Measurements from ENCODE around the gene ANKRD12.

DNA sequence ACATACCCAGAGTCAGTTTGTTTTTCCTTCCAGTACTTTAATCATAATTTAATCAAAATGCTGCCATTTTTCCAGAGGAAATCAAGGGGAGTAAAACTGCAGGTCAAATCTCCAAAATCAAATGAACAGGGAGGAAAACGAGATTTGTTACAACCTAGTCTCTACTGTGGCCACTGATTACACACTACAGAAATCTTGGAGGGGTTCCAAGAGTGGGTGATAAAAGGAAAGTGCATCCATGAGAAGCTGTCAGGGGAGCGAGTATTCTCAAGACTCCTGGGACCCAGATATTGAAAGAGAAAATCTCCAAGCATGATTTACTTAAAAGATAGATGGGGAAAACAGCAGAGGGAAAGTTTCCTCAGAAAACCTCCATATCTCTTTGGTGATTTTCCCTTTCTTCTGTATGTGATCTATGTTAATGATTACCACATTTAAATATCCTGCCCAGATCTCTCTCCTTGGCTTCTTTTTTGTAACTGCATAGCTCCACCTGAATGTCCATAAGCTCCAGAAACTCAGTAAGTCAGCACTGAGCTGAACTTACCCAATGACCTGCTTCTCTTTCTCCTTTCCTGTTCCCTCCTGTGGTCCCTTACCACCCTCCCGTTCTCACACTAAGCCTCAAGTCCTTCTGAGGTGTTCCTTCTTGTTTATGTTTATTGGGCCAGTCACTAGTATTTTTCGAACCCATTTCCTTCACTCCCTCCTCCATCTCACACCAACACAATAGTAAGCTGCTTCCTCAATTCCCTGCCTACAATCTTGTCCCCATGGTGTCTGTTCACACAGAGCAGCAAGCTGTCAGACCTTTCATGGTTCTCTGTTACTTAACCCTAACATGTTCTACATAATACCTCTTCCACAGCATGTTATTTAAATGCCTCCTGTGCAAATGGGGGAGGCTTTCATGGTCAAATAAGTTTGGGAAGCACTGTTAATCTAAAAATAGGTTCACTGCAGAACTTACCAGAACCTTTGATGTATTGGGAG is 124.1 kb downstream of the ANKRD12 start:
- TF ChIP-seq, protein P1, sequence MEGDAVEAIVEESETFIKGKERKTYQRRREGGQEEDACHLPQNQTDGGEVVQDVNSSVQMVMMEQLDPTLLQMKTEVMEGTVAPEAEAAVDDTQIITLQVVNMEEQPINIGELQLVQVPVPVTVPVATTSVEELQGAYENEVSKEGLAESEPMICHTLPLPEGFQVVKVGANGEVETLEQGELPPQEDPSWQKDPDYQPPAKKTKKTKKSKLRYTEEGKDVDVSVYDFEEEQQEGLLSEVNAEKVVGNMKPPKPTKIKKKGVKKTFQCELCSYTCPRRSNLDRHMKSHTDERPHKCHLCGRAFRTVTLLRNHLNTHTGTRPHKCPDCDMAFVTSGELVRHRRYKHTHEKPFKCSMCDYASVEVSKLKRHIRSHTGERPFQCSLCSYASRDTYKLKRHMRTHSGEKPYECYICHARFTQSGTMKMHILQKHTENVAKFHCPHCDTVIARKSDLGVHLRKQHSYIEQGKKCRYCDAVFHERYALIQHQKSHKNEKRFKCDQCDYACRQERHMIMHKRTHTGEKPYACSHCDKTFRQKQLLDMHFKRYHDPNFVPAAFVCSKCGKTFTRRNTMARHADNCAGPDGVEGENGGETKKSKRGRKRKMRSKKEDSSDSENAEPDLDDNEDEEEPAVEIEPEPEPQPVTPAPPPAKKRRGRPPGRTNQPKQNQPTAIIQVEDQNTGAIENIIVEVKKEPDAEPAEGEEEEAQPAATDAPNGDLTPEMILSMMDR (conservative IDR thresholded peaks at IDR 0.05; ENCODE audit: low read length): no peak
- no peak for TF ChIP-seq EZH2phosphoT487 (IDR thresholded peaks at IDR 0.05; ENCODE audit: borderline replicate concordance, low read depth, low read length)
